A673 (cell line): ENCODE data around the gene PSMA7.

Experiments
- CTCF ChIP-seq: fragments of 300-800, 200-600 bp; sonication (generic); conservative IDR thresholded peaks from 2 replicates; pipeline ENCODE4 v1.5.1; 2017; ENCODE audit warnings: low read depth, mild to moderate bottlenecking, antibody characterized with exemption, low read length, moderate library complexity, mixed read lengths
- EZH2 ChIP-seq: fragments of 200-600 bp; sonication (generic); IDR thresholded peaks from 2 replicates; pipeline ENCODE4 v1.6.1; 2017; ENCODE audit warnings: borderline replicate concordance, low read depth, mild to moderate bottlenecking, mixed read lengths, antibody characterized with exemption, low read length; ENCODE audit not compliant: poor library complexity, severe bottlenecking

GRCh38 chr20:62182469-62183425 is 39.6 kb upstream of the PSMA7 start, which contains the start of gene MTG2:
- no peak for TF ChIP-seq CTCF
- TF ChIP-seq EZH2, result no peak
